HEK293 (cell line): ENCODE data around the gene ESR1.

Experiments
- PRDM4 ChIP-seq: fragments of 450-650 bp; formaldehyde crosslinking; IDR thresholded peaks from 2 replicates; pipeline ENCODE4 v1.5.1; 2017; ENCODE audit warnings: missing biosample characterization, missing genetic modification characterization
- PRDM6 ChIP-seq: fragments of 450-650 bp; formaldehyde crosslinking; IDR thresholded peaks from 2 replicates; pipeline ENCODE4 v1.5.1; 2017; ENCODE audit warnings: missing biosample characterization, missing genetic modification characterization
- REST ChIP-seq: fragments of 450-650 bp; formaldehyde crosslinking; IDR thresholded peaks from 2 replicates; pipeline ENCODE4 v1.5.1; 2016; ENCODE audit warnings: missing biosample characterization, missing genetic modification characterization
- ZBTB20 ChIP-seq: fragments of 450-650 bp; formaldehyde crosslinking; IDR thresholded peaks from 2 replicates; pipeline ENCODE4 v1.5.1; 2016; ENCODE audit warnings: missing biosample characterization, missing genetic modification characterization
- ZBTB21 ChIP-seq: fragments of 450-650 bp; formaldehyde crosslinking; IDR thresholded peaks from 2 replicates; pipeline ENCODE4 v1.5.1; 2017; ENCODE audit warnings: missing biosample characterization, missing genetic modification characterization
- ZBTB8A ChIP-seq: fragments of 450-650 bp; formaldehyde crosslinking; IDR thresholded peaks from 2 replicates; pipeline ENCODE4 v1.5.1; 2016; ENCODE audit warnings: missing biosample characterization, missing genetic modification characterization
- ZFP41 ChIP-seq: fragments of 450-650 bp; formaldehyde crosslinking; IDR thresholded peaks from 2 replicates; pipeline ENCODE4 v1.5.1; 2016; ENCODE audit warnings: missing biosample characterization, missing genetic modification characterization, borderline replicate concordance
- ZIC2 ChIP-seq: fragments of 450-650 bp; formaldehyde crosslinking; IDR thresholded peaks from 2 replicates; pipeline ENCODE4 v1.5.1; 2016; ENCODE audit warnings: missing biosample characterization, missing genetic modification characterization
- ZNF174 ChIP-seq: fragments of 450-650 bp; formaldehyde crosslinking; IDR thresholded peaks from 2 replicates; pipeline ENCODE4 v1.5.0; 2017; ENCODE audit warnings: missing biosample characterization, mild to moderate bottlenecking, missing genetic modification characterization
- ZNF19 ChIP-seq: fragments of 450-650 bp; formaldehyde crosslinking; IDR thresholded peaks from 2 replicates; pipeline ENCODE4; 2016; ENCODE audit warnings: missing biosample characterization, missing genetic modification characterization, low read depth
- ZNF221 ChIP-seq: fragments of 450-650 bp; formaldehyde crosslinking; IDR thresholded peaks from 2 replicates; pipeline ENCODE4 v1.5.1; 2017; ENCODE audit warnings: missing biosample characterization, missing genetic modification characterization, borderline replicate concordance
- ZNF398 ChIP-seq: fragments of 450-650 bp; formaldehyde crosslinking; IDR thresholded peaks from 2 replicates; pipeline ENCODE4 v1.5.1; 2017; ENCODE audit warnings: missing biosample characterization, missing genetic modification characterization
- ZNF404 ChIP-seq: fragments of 450-650 bp; formaldehyde crosslinking; IDR thresholded peaks from 2 replicates; pipeline ENCODE4 v1.5.1; 2017; ENCODE audit warnings: missing biosample characterization, missing genetic modification characterization
- ZNF416 ChIP-seq: fragments of 450-650 bp; formaldehyde crosslinking; IDR thresholded peaks from 2 replicates; pipeline ENCODE4 v1.5.1; 2016; ENCODE audit warnings: missing biosample characterization, missing genetic modification characterization
- ZNF449 ChIP-seq: fragments of 450-650 bp; formaldehyde crosslinking; IDR thresholded peaks from 2 replicates; pipeline ENCODE4 v1.5.1; 2017; ENCODE audit warnings: missing biosample characterization, mild to moderate bottlenecking, missing genetic modification characterization, moderate library complexity
- ZNF473 ChIP-seq: fragments of 450-650 bp; formaldehyde crosslinking; IDR thresholded peaks from 2 replicates; pipeline ENCODE4 v1.5.1; 2017; ENCODE audit warnings: missing biosample characterization, missing genetic modification characterization
- ZNF555 ChIP-seq: fragments of 450-650 bp; formaldehyde crosslinking; conservative IDR thresholded peaks from 2 replicates; pipeline ENCODE4 v1.5.1; 2017; ENCODE audit warnings: missing biosample characterization, mild to moderate bottlenecking, missing genetic modification characterization, inconsistent platforms
- ZNF585B ChIP-seq: fragments of 450-650 bp; formaldehyde crosslinking; IDR thresholded peaks from 2 replicates; pipeline ENCODE4 v1.5.1; 2016; ENCODE audit warnings: missing biosample characterization, missing genetic modification characterization
- ZNF670 ChIP-seq: fragments of 450-650 bp; formaldehyde crosslinking; IDR thresholded peaks from 2 replicates; pipeline ENCODE4 v1.5.1; 2016; ENCODE audit warnings: missing biosample characterization, missing genetic modification characterization, low read depth
- ZNF677 ChIP-seq: fragments of 450-650 bp; IDR thresholded peaks from 2 replicates; pipeline ENCODE4 v1.5.0; 2018; ENCODE audit warnings: missing biosample characterization, mild to moderate bottlenecking, missing genetic modification characterization, moderate library complexity
- TF ChIP-seq, protein P1 (sequence below): fragments of 450-650 bp; formaldehyde crosslinking; IDR thresholded peaks from 2 replicates; pipeline ENCODE4 v1.5.1; 2016; ENCODE audit warnings: missing biosample characterization, missing genetic modification characterization
- TF ChIP-seq, protein P2 (sequence below): fragments of 450-650 bp; formaldehyde crosslinking; IDR thresholded peaks from 2 replicates; pipeline ENCODE4 v1.5.1; 2016; ENCODE audit warnings: missing biosample characterization, missing genetic modification characterization, low read depth

ESR1 gene

DNA sequence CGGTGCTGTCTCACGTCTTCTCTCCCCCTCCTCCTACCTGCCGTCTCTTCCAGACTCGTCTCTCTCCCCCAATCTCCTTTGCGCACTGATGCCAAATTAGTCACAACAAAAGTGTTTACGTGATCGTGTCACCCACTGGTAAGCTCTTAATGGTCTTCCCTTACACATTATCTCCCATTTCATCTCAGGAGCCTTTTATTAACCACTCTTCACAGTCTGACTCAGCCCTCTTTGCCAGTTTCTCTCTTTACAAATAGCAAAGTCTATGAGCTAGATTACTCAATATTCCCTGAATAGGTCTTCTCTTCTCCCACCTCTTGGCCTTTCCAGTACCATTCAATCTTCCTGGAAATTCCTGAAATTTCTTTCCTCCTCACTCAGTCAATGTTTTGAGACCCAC lies 247.0 kb downstream of the ESR1 start (continued):
- TF ChIP-seq ZNF473 (no peak), ZIC2 (tag by site-specific recombination) (no peak), ZNF221 (tag by site-specific recombination) (no peak), PRDM4 (tag by site-specific recombination) (peak; percentile 39; the same call in 1 of the 2 replicates), ZBTB20 (tag by site-specific recombination) (no peak), ZBTB8A (tag by site-specific recombination) (no peak), ZNF416 (no peak), ZNF555 (no peak), PRDM6 (tag by site-specific recombination) (no peak), ZNF398 (peak; percentile 82), ZNF670 (tag by site-specific recombination) (no peak), ZNF404 (tag by site-specific recombination) (no peak), ZNF19 (no peak), ZNF677 (no peak), ZNF174 (tag by site-specific recombination) (no peak), REST (no peak), ZNF449 (tag by site-specific recombination) (no peak), ZNF585B (tag by site-specific recombination) (no peak), ZFP41 (no peak), ZBTB21 (peak; percentile 76)
- TF ChIP-seq, protein P1, sequence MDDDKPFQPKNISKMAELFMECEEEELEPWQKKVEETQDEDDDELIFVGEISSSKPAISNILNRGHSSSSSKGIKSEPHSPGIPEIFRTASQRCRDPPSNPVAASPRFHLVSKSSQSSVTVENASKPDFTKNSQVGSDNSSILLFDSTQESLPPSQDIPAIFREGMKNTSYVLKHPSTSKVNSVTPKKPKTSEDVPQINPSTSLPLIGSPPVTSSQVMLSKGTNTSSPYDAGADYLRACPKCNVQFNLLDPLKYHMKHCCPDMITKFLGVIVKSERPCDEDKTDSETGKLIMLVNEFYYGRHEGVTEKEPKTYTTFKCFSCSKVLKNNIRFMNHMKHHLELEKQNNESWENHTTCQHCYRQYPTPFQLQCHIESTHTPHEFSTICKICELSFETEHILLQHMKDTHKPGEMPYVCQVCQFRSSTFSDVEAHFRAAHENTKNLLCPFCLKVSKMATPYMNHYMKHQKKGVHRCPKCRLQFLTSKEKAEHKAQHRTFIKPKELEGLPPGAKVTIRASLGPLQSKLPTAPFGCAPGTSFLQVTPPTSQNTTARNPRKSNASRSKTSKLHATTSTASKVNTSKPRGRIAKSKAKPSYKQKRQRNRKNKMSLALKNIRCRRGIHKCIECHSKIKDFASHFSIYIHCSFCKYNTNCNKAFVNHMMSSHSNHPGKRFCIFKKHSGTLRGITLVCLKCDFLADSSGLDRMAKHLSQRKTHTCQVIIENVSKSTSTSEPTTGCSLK (tag by site-specific recombination): no peak
- TF ChIP-seq, protein P2, sequence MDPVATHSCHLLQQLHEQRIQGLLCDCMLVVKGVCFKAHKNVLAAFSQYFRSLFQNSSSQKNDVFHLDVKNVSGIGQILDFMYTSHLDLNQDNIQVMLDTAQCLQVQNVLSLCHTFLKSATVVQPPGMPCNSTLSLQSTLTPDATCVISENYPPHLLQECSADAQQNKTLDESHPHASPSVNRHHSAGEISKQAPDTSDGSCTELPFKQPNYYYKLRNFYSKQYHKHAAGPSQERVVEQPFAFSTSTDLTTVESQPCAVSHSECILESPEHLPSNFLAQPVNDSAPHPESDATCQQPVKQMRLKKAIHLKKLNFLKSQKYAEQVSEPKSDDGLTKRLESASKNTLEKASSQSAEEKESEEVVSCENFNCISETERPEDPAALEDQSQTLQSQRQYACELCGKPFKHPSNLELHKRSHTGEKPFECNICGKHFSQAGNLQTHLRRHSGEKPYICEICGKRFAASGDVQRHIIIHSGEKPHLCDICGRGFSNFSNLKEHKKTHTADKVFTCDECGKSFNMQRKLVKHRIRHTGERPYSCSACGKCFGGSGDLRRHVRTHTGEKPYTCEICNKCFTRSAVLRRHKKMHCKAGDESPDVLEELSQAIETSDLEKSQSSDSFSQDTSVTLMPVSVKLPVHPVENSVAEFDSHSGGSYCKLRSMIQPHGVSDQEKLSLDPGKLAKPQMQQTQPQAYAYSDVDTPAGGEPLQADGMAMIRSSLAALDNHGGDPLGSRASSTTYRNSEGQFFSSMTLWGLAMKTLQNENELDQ (tag by site-specific recombination): no peak
